DMS53 (cell line): ENCODE data around the gene SLPI.

ENCODE experiments used
- DNase-seq: peaks from one replicate; lab custom pipeline; 2025; lab: John Stamatoyannopoulos, UW

The SLPI gene

GRCh38 chr20:45254383-45255262, at the start of gene SLPI:
Gene SLPI, minus strand, starts transcription at chr20:45254564. Its CDS starts 21 bp downstream, at chr20:45254543.
- DNase-seq, result peak; percentile 41

- DNase-seq, result no peak
These were observed 49.5 kb upstream of the SLPI start for GRCh38 chr20:45303586-45304463.

GRCh38 chr20:45301824-45302271, 47.5 kb upstream of the SLPI start:
- DNase-seq, result no peak

DNA sequence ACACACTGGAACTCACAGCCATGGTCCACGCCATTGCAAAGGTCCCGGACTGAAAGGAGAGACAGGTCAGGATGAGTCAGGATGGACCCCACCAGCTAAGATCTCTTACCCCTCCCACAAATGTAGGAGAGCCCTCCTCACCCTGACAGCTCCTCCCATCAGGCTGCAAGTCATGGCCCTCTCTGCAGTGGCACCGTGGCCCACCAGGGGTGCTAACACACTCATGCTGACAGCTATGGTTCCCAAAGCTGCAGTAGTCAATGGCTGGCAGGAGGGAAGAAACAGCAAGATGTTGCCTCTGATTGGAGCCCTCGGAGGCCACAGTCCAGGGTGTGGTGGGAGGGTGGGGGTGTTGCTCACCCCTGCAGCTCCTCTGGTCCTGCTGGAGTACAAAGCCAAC, 46.6 kb upstream of the SLPI start:
- peak; percentile 67 for DNase-seq

DNA sequence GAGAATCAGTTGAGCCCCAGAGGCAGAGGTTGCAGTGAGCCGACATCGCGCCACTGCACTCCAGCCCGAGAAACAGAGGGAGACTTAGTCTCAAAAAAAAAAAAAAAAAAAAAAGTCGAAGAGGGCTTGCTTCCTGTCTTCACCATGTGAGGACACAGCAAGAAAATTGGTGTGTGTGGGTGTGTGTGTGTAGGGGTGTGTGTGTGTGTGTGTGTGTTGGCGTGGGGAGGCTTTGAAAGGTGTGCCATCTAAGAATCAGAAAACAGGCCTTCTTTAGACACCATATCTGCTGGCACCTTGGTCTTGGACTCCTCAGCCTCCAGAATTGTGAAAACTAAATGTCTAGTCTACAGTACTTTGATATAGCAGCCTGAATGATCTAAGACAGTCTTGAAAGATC, 45.4 kb upstream of the SLPI start:
- DNase-seq, result no peak

- no peak for DNase-seq
These were observed 43.6 kb upstream of the SLPI start for GRCh38 chr20:45297786-45298497.

- DNase-seq, result no peak
These were observed 40.3 kb upstream of the SLPI start for GRCh38 chr20:45294659-45295058.

DNA sequence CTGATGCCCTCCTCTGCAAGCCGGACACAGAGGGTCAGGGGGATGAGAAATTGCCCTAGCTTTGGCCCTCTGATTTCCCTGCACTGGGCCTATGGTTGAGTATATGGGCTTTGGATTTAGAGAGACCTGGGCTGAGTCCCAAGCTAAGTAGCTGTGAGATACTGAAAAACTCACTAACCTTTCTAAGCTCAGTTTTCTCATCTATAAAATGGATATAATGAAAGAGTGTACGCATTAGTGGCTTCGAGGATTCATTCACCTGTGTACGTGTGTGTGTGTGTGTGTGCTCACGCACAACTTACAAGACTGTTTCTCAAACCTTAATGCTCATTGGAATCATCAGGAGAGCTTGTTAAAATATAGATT, 39.6 kb upstream of the SLPI start:
- DNase-seq, result no peak

DNA sequence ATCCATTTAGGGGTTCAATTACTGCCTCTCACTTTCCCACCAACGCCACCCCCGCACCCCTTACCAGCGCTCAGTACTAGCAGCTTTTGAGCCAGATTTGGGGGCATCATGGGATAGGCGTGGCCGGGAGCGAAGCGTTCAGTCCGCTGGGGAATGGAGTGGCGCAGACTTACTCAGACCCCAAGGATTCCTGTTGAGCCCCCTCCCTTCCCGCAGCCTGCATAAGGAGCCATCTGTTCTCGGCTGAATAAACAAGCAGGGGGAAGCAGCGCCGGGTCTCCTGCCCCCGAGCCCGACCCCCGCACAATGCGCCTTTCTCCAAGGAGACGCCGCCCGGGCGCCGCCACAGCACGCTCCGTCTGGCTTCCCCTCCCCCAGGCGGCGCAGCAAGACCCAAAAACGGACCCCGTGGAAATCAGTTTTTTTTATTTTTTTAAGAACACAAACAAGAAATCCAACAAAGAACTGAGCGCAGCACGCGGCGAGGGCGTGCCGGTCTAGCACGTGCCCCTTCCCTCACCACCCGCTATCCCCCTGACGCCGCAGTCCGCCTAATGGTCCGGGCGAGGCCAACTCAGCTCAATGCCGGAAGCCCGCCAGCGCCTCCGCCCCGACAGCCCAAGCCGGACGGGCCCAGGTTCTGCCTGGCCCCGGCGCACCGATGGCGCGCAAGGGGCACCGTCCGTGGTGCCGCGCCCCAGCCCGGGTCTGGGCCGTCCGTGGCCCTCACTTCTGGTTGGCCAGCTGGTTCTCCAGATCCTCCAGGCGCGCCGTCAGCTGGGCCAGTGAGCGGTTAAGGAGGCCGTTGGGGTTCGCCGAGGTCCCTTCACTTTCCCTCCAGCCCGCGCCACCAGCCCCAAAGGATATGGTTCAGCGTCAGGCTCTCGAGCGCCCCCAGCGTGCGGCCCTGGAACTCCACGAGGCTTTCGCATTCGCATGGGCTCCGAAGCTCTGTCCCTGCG, 39.0 kb upstream of the SLPI start:
- peak; percentile 92 for DNase-seq

DNA sequence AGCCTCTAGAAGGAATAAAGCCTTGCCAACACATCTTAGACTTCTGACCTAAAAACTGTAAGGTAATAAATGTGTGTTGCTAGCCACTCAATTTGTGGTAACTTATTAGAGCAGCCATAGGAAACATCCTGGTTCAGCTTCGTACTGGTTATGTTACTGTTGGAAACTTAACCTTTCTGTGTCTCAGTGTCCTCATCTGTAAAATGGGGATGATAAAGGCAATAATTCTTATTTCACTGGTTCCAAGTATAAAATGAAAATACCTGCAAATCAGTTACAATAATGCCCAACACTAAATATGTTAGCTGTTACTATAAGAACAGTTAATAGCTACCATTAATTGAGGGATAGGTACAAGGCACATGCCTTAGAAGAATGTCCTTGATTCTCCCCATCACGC, 38.0 kb upstream of the SLPI start:
- DNase-seq, result no peak

DNA sequence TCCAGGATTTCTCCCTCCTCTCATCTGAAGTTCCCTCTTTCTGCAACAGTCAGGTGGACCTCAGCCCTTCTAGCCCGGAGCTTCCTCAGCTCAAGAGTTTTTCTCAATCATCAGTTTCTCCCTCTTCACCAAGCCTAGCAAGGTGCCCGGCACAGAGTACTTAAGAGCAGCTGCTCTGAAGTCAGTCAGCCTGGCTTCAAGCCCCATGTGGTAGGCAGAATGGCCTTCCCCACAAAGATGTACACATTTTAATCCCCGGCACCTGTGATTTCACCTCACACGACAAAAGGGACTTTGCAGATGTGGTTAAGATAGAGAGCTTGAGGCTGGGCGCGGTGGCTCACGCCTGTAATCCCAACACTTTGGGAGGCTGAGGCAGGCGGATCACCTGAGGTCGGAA, 37.2 kb upstream of the SLPI start:
- peak; percentile 37 for DNase-seq

DNA sequence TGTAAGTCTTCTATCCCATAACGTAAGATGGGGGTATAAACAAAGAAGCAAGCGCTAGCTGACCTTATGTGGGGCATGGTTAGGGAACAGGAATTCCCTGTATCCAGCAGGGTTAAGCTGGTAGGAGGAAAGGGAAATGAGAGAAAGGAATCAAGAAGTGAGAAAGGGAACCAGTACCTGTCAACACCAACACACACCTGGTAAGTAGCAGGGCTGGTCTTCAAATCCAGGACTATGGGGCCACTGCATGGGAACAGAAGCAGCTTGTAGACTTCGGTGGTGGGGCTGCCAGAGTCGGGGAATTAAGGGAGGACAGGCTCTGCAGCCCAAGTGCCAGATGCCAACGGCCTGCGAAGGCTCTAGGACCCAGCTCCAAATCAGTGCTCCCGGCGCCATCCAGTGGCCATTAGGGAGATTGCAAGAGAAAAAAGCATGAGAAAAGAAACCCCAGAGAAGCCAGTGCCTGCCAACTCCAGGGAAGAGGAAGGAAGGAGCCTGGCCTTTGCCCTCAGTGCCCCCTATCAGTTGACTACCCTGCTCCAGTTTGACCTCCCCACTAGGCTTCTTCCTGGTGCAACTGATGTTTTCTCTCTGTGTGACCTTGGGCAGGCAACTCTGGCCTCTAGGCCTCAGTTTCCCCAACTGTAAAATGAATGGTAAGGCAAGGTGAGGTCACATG, 36.5 kb upstream of the SLPI start:
- peak; percentile 90 for DNase-seq

- DNase-seq, result no peak
These were observed 35.7 kb upstream of the SLPI start for GRCh38 chr20:45289942-45290676.

- DNase-seq, result no peak
These were observed 34.5 kb upstream of the SLPI start for GRCh38 chr20:45288860-45289259.

- no peak for DNase-seq
These were observed 34.0 kb upstream of the SLPI start for GRCh38 chr20:45288376-45288775.

DNA sequence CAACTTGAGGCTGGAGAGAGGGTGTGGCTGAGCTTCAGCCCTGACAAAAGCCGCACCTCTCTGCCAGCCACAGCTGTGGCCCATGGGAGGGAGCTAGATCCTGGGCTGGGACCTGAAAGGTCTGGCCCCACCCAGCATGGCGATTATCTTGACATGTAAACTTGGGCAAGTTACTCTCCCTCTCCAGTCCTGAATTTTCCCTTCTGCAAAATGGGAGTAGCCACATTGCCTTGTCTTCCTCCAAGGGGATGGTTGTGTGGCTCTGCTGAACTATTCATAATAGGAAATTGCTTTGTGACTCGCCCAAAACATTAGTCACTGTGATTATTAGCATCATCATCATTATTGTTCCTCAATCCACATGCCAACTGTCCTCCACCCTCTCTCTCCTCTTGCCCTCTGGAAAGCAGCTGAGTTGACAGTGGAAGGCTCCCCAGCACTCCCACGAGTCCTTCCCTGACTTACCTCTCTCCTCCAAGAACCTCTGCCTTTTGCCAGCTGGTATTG, 29.2 kb upstream of the SLPI start:
- DNase-seq, result no peak

DNA sequence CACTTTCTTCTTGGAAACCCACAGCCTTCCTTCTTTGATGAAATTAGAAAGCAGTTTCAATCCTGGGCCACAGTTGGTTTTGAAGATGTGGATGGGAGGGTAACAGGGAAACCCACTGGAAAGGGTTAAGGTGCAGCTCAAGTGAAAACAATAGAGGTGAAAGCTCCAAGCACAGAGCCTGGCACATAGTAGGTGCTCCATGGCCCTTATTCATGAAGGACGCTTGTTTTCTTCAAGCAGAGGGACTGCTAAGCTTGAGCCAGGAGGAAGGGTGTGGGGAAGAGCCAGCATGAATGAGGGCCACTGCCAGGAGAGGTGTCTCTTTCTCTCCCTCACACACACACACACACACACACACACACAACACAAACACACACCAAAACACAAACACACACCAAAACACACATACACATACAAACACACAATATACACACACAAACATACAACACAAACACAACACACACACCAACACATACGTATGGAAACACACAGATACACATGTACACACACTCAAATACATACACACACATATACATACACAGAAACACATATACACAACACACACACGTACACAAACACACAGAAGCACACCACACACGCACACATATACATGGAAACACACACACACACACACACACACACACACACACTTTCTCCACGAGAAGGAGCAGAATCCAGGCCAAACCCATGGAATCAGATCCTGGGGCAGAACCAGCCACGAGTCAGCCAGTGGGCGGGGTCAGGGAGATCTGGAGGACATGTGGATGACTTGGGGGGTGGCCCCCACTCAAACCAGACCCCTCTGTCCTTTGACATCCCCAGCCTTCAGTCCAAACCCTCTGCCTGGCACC, 28.6 kb upstream of the SLPI start:
- DNase-seq, result no peak

- no peak for DNase-seq
These were observed 25.6 kb upstream of the SLPI start for GRCh38 chr20:45279992-45280391.

GRCh38 chr20:45275338-45275737, 21.0 kb upstream of the SLPI start:
- no peak for DNase-seq
